H9 (cell line): ENCODE measurements around the gene STKLD1. TPM values are rescaled to one million over a fixed set of nuclear protein-coding genes. Genes with fewer than 3 reads are reported as not detected.

ENCODE experiments used
- DNase-seq: peaks from one replicate; pipeline ENCODE4 v3.0.0-alpha.2; 2017
- H2AFZ ChIP-seq: one replicate; pipeline ENCODE4 v1.6.1; 2013; ENCODE audit warnings: mild to moderate bottlenecking, low read length, control low read depth, moderate library complexity
- H2AK5ac ChIP-seq: 2 replicates; pipeline ENCODE4 v1.6.1; 2013; ENCODE audit warnings: low read length, control low read depth, mixed read lengths; ENCODE audit not compliant: insufficient read length
- H2BK120ac ChIP-seq: one replicate; pipeline ENCODE4 v1.6.1; 2013; ENCODE audit warnings: low read depth, mild to moderate bottlenecking, low read length, control low read depth, inconsistent platforms; ENCODE audit not compliant: poor library complexity, severe bottlenecking
- H2BK12ac ChIP-seq: 2 replicates; pipeline ENCODE4 v1.6.1; 2013; ENCODE audit warnings: low read length, control low read depth, mixed read lengths, low read depth; ENCODE audit not compliant: insufficient read length
- H2BK15ac ChIP-seq: 2 replicates; pipeline ENCODE4 v1.6.1; 2013; ENCODE audit warnings: low read depth, low read length, control low read depth
- H2BK20ac ChIP-seq: one replicate; pipeline ENCODE4 v1.6.1; 2013; ENCODE audit warnings: low read depth, mild to moderate bottlenecking, low read length, control low read depth, inconsistent platforms; ENCODE audit not compliant: poor library complexity, severe bottlenecking
- H2BK5ac ChIP-seq: 2 replicates; pipeline ENCODE4 v1.6.1; 2013; ENCODE audit warnings: low read length, control low read depth, mixed read lengths; ENCODE audit not compliant: insufficient read length
- H3K14ac ChIP-seq: 2 replicates; pipeline ENCODE4 v1.6.1; 2013; ENCODE audit warnings: low read length, control low read depth; ENCODE audit not compliant: insufficient read depth
- H3K18ac ChIP-seq: 2 replicates; pipeline ENCODE4 v1.6.1; 2013; ENCODE audit warnings: low read depth, mild to moderate bottlenecking, mixed read lengths, low read length, control low read depth; ENCODE audit not compliant: insufficient read length
- H3K23ac ChIP-seq: 2 replicates; pipeline ENCODE4 v1.6.1; 2013; ENCODE audit warnings: low read length, control low read depth, mixed read lengths, low read depth; ENCODE audit not compliant: insufficient read length
- H3K23me2 ChIP-seq: 2 replicates; pipeline ENCODE4 v1.6.1; 2013; ENCODE audit warnings: low read depth, mild to moderate bottlenecking, mixed read lengths, low read length, control low read depth; ENCODE audit not compliant: insufficient read length, poor library complexity, severe bottlenecking
- H3K27ac ChIP-seq: 2 replicates; pipeline ENCODE4 v1.5.1; 2013; ENCODE audit warnings: low read length, control low read depth, mixed read lengths, low read depth; ENCODE audit not compliant: insufficient read length
- H3K27me3 ChIP-seq: 2 replicates; pipeline ENCODE4 v1.6.1; 2013; ENCODE audit warnings: low read length, control low read depth, inconsistent platforms; ENCODE audit not compliant: insufficient read depth
- H3K4ac ChIP-seq: 2 replicates; pipeline ENCODE4 v1.6.1; 2013; ENCODE audit warnings: low read depth, mild to moderate bottlenecking, control low read depth, inconsistent platforms, low read length, moderate library complexity
- H3K4me1 ChIP-seq: 2 replicates; pipeline ENCODE4 v1.6.1; 2013; ENCODE audit warnings: low read length, control low read depth, inconsistent platforms; ENCODE audit not compliant: insufficient read depth
- H3K4me2 ChIP-seq: 2 replicates; pipeline ENCODE4 v1.6.1; 2013; ENCODE audit warnings: low read length, control low read depth, mixed read lengths; ENCODE audit not compliant: insufficient read length, insufficient read depth
- H3K56ac ChIP-seq: 2 replicates; pipeline ENCODE4 v1.6.1; 2013; ENCODE audit warnings: low read depth, mild to moderate bottlenecking, mixed read lengths, low read length, control low read depth; ENCODE audit not compliant: insufficient read length
- H3K79me1 ChIP-seq: 2 replicates; pipeline ENCODE4 v1.6.1; 2013; ENCODE audit warnings: low read depth, mild to moderate bottlenecking, moderate library complexity, low read length, control low read depth, inconsistent platforms; ENCODE audit not compliant: insufficient read depth, poor library complexity, severe bottlenecking
- H3K79me2 ChIP-seq: 2 replicates; pipeline ENCODE4 v1.6.1; 2013; ENCODE audit warnings: low read length, control low read depth, inconsistent platforms; ENCODE audit not compliant: insufficient read depth
- H3K9ac ChIP-seq: 2 replicates; pipeline ENCODE4 v1.6.1; 2013; ENCODE audit warnings: low read length, control low read depth, mixed read lengths; ENCODE audit not compliant: insufficient read length; ENCODE audit errors: extremely low read depth
- H3K9me3 ChIP-seq: one replicate; pipeline ENCODE4 v1.6.1; 2013; ENCODE audit warnings: low read depth, low read length, inconsistent platforms; ENCODE audit not compliant: control insufficient read depth
- H3T11ph ChIP-seq: one replicate; pipeline ENCODE4 v1.6.1; 2013; ENCODE audit warnings: mild to moderate bottlenecking, low read length, control low read depth, inconsistent platforms
- H4K20me1 ChIP-seq: one replicate; pipeline ENCODE4 v1.6.1; 2013; ENCODE audit not compliant: control insufficient read depth, insufficient read length, insufficient read depth
- H4K5ac ChIP-seq: 2 replicates; pipeline ENCODE4 v1.6.1; 2013; ENCODE audit warnings: low read depth, mild to moderate bottlenecking, mixed read lengths, low read length, control low read depth; ENCODE audit not compliant: insufficient read length
- H4K8ac ChIP-seq: replicated peaks from 2 replicates; pipeline ENCODE4 v1.6.1; 2013; ENCODE audit warnings: low read length, control low read depth, mixed read lengths, low read depth; ENCODE audit not compliant: insufficient read length
- H4K91ac ChIP-seq: 2 replicates; pipeline ENCODE4 v1.6.1; 2013; ENCODE audit warnings: low read depth, mild to moderate bottlenecking, moderate library complexity, mixed read lengths, low read length, control low read depth; ENCODE audit not compliant: insufficient read length
- H3K27ac Mint-ChIP-seq, 3 experiments: 2 replicates in 2 of 3; 3 replicates in 1 of 3; pipeline ENCODE4 v1.8.0; 2020 to 2021; ENCODE audit warnings: mixed read lengths in 3 of 3, mild to moderate bottlenecking in 1 of 3, moderate library complexity in 1 of 3
- H3K27me3 Mint-ChIP-seq: 2 replicates; pipeline ENCODE4 v1.8.0; 2021; ENCODE audit warnings: low read depth, mild to moderate bottlenecking, moderate library complexity, mixed read lengths
- H3K36me3 Mint-ChIP-seq, 3 experiments: 2 replicates in 2 of 3; 3 replicates in 1 of 3; pipeline ENCODE4 v1.8.0; 2020 to 2021; ENCODE audit warnings: low read depth in 3 of 3, mixed read lengths in 3 of 3; ENCODE audit not compliant: insufficient read depth in 1 of 3
- H3K4me1 Mint-ChIP-seq, 2 experiments: 2 replicates each; pipeline ENCODE4 v1.8.0; 2020; ENCODE audit warnings: mixed read lengths in 2 of 2
- H3K4me3 Mint-ChIP-seq, 2 experiments: 2 replicates in 1 of 2; 3 replicates in 1 of 2; pipeline ENCODE4 v1.8.0; 2020 to 2021; ENCODE audit warnings: mild to moderate bottlenecking in 2 of 2, mixed read lengths in 2 of 2, moderate library complexity in 1 of 2
- H3K9me3 Mint-ChIP-seq, 2 experiments: 2 replicates in 1 of 2; 3 replicates in 1 of 2; pipeline ENCODE4 v1.8.0; 2020; ENCODE audit warnings: mild to moderate bottlenecking in 2 of 2, mixed read lengths in 2 of 2, moderate library complexity in 1 of 2
- WGBS: extraction: QIAGEN DNeasy Blood & Tissue Kit; methylation state at CpG from one replicate; pipeline ENCODE4 v1.1.7; 2013; ENCODE audit warnings: missing lambda C conversion rate, low lambda C conversion rate, mixed read lengths; ENCODE audit not compliant: insufficient read length; ENCODE audit errors: extremely low coverage; 5-methylcytosine and 5-hydroxymethylcytosine counted together
- total RNA-seq: library from RNA; stranded (reverse); gene quantifications from 2 replicates; pipeline ENCODE4 v1.2.1, GENCODE V29; 2021
- TF ChIP-seq, protein P1 (sequence below): fragments of 200-600 bp; sonication (generic); conservative IDR thresholded peaks from 3 replicates; pipeline ENCODE4 v1.8.0; 2021; ENCODE audit warnings: antibody characterized with exemption, mild to moderate bottlenecking

STKLD1 gene
- total RNA-seq, 1 experiment from 2014 or later = 0.57 TPM

DNA sequence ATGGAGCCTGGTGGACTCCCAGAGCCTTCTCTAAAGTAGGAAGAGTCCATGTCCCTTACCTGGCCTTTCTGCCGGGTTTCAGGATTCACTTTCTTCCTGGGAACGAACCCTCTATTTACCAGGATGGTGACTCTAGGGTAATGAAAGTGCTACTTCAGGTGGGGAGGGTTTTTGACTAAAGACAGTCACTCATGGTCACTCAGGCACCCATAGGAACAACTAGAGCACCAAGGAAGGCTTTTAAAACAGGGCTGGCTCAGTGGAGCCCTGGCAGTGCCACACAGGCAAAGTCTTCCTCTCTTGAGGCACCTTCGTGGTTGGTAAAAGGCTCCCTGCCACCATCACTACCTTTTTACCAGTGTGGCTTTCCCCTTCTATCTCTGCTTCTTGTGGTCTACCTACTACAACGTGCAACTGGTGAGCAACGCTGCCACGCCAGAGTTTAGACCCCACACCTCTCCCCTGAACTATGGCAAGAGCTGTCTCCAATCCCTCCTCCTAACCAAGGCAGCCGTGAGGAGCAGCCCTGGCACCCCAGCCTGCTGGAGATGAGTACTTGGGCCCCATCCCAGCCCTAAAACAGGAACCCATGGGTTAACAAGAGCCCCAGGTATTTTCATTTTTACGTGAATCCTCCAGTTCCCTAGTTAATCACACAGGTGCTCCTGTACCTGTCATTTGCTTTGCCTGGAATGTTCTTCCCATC is 23.4 kb upstream of the STKLD1 start:
- H3K27me3 ChIP-seq = no peaks in the 10 kb centered on the region
- peaks cover 7% of the 10 kb centered on the region; the same call in 1 of the 2 replicates for H3K79me2 ChIP-seq
- H3K4ac ChIP-seq = no peak overlapping the region
- H3K9ac ChIP-seq = no peak overlapping the region
- H3T11ph ChIP-seq = no peak overlapping the region
- H2BK5ac ChIP-seq = no peak overlapping the region
- no peaks in the 10 kb centered on the region; the same call in 1 of the 2 replicates for H3K4me1 ChIP-seq
- Mint-ChIP-seq H3K9me3 (peaks cover 0 to 3% of the 10 kb centered on the region in 2 experiments; a peak in 1 of 5 replicates), H3K4me3 (peak overlapping the region in 1 of 2 experiments; percentile 25; a peak in 1 of 5 replicates), H3K27me3 (no peaks in the 10 kb centered on the region), H3K36me3 (peaks cover 43 to 58% (median 53%) of the 10 kb centered on the region in 3 experiments), H3K4me1 (peaks cover 21 to 33% of the 10 kb centered on the region in 2 experiments), H3K27ac (peak overlapping the region in 2 of 3 experiments; percentile 80 to 81; a peak in 5 of 7 replicates)
- no peak overlapping the region for H4K8ac ChIP-seq
- H3K14ac ChIP-seq = no peak overlapping the region
- no peak overlapping the region for H2BK120ac ChIP-seq
- no peak overlapping the region for H3K27ac ChIP-seq
- H3K4me2 ChIP-seq = no peak overlapping the region
- DNase-seq = no peak
- no peak overlapping the region for H2AFZ ChIP-seq
- H3K23ac ChIP-seq = no peak overlapping the region
- no CpG with 5 or more reads among the region's 8 CpGs for WGBS
- H4K5ac ChIP-seq = no peak overlapping the region
- no peak overlapping the region for H2AK5ac ChIP-seq
- no peak overlapping the region for H2BK15ac ChIP-seq
- H3K18ac ChIP-seq = no peak overlapping the region
- TF ChIP-seq, protein P1, sequence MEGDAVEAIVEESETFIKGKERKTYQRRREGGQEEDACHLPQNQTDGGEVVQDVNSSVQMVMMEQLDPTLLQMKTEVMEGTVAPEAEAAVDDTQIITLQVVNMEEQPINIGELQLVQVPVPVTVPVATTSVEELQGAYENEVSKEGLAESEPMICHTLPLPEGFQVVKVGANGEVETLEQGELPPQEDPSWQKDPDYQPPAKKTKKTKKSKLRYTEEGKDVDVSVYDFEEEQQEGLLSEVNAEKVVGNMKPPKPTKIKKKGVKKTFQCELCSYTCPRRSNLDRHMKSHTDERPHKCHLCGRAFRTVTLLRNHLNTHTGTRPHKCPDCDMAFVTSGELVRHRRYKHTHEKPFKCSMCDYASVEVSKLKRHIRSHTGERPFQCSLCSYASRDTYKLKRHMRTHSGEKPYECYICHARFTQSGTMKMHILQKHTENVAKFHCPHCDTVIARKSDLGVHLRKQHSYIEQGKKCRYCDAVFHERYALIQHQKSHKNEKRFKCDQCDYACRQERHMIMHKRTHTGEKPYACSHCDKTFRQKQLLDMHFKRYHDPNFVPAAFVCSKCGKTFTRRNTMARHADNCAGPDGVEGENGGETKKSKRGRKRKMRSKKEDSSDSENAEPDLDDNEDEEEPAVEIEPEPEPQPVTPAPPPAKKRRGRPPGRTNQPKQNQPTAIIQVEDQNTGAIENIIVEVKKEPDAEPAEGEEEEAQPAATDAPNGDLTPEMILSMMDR = no peak
- H3K56ac ChIP-seq = no peak overlapping the region
- no peak overlapping the region for H4K91ac ChIP-seq
- H2BK20ac ChIP-seq = no peak overlapping the region
- no peak overlapping the region for H2BK12ac ChIP-seq
- H3K9me3 ChIP-seq = no peaks in the 10 kb centered on the region
- peaks cover 15% of the 10 kb centered on the region for H3K23me2 ChIP-seq
- H3K79me1 ChIP-seq = peaks cover 2% of the 10 kb centered on the region
- H4K20me1 ChIP-seq = no peaks in the 10 kb centered on the region
